ENCODE data around the gene FGB.

Gene FGB

DNA sequence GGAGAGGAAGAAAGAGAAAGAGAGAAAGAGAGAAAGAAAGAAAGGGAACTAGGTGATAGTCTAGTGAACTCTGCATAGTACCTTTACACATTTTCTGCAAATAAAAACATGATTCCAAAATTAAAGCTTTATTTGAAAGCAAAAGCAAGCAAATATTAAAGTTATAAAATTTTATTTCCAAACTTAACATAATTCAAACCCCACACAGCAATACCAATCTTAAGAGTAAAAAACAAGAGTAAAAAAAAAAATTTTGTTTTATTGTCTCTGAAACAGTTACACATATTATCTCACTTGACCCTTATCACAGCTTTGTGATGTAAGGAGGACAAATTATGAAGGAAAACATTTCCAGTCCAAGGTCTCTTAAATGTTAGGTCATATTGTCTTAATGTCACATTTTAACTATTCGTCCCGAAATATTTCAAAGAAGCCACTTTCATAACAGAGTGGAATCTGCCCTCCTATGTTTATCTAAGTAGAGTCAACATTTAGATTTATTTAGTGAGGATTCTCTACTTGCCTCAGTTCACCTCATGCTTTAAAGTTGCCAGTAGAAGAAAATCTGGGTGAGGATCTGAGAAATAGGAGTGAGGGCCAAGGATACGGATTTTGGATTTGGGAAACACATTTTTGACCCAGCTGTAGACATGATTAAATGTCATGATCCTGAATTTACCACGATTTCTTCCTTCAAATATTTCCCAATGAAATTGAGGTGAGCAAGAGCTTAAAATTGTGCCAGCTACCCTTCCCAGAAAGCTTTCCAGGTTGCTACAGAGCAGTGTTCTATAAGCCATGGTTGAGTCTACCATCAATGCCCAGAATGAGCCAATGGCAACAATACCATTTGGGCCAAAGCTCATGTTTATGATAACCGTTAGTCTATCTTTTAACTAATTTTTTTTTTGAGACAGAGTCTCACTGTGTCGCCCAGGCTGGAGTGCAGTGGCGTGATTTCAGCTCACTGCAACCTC is 35.3 kb downstream of the FGB start:
- DNase-seq = no peak

DNA sequence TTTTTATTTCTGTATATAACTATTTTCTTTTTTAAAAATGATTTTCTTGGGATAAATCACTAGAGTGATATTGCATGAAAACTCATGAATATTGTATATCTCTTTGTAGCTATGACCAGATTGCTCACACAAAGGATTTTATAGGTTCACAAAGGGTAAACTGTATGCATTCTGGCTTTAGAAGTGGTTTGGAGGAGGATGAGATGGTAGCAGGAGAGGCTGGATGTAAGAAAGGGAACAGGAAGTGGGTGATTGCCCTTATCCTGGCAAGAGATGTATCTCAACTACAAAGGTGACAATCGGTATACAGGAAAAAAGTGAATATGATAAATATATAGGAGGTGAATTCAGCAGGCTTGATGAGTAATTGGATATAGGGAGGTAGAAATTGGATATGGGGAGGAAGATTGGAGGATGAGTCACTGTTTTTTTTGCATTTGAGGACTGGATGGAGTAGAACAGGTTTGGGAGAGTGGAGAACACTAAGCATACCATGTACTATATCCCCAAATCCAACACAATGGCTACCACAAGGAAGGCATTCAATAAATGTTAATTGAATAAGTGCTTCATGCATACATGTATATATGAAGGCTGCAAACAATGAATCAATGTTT is 39.7 kb downstream of the FGB start:
- DNase-seq = no peak

DNA sequence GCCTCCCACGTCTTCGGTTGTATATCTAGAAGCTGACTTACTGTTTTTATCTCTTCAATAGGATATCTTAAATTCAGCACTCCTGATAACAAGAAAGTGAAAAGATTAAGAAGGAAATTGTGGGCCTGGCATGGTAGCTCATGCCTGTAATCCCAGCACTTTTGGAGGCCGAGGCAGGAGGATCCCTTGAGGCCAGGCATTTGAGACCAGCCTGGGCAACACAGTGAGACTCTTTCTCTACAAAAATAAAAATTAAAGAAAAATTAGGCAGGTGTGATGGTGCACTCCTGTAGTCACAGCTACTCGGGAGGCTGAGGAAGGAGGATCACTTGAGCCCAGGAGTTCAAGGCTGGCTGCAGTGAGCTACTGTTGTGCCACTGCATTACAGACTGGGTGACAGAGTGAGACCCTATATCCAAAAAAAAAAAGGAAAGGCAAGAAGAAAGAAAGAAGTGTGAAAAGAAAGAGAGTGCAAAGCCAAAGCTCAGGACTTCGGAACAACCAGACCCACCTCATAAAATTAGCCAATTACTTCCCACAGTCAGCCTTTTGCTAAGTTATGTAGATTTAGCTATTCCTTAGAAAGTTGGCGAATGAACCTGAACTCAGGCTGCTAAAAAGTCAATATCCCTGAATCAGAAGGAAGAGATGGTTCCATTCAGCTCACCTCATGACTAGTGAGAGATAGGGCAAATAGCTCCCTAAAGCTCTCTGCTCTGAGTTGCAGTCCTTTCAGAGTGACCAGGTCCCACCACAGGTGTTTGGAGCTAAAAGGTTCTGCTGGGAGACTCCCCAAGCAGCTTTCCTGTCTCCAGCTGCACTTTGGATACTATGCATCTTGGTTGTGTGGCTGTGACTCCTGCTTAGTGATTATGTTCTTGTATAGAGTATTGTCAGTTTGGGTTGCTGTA is 40.5 kb downstream of the FGB start:
- no peak for DNase-seq

DNA sequence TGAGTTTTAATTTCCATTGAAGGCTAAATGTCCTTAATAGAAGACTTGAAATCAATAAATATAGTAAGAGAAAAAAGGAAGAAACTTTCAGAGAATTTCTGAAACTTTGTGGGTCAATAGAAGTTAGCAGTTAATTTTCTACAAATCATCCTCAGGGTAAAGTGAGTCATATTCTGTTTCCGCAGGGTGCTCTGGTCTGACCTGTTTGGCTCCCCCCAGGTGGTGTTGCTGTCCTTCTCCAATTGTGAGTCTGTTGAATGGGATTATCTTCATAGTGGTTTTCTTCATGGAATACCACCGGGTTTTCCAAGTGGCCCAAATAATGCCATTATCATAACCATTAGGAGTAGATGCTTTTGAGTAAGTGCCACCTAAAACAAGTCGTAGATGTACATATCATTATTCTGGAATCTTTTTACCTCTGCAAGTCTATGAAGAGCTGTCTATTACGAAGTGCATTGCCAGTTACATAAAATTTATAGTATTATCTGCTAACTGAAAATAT is 41.9 kb downstream of the FGB start:
- DNase-seq = no peak

DNA sequence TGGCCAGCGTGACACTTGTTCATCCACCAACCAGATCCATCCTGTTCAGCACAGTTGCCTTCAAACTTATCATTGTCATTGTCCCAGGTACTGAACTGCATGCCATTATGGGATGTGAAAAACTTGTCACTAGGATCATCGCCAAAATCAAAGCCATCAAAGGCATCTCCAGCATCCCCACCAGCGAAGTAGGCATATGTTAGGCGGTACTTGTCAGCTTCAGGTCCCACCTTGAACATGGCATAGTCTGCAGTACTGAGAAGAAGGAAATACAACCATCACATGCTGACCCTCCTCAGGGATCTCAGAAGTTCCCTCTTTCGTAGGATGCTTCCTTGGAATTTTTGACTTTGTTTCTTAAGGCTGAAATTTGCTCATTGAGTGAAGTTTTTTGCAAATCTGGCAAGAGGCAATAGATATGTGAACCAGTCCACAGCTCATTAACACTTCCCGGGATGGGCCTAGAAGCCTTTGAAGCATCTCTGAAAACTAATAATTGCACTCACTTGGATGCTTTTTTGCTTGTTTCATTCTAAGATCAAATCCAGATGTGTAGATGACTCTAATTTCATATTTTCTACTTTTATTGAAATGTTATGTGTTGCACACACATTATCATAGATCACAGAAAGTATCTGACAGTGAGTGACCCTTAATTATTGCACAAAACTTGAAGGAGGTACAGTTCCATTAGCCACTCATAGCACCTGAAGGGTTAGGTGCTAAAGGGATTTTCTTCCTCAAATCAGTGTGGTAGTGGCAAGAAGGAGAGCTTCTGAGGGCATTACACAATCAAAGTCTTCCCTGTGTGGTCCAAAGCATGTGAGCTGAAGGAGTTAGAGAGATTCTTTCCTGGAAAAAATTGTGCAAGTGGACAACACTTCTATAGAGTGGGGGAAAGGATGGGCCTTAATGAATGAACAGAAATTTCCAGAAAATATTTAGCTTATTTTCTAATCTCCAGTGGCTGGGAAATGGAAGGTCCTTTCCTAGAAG is 44.2 kb downstream of the FGB start:
- no peak for DNase-seq

DNA sequence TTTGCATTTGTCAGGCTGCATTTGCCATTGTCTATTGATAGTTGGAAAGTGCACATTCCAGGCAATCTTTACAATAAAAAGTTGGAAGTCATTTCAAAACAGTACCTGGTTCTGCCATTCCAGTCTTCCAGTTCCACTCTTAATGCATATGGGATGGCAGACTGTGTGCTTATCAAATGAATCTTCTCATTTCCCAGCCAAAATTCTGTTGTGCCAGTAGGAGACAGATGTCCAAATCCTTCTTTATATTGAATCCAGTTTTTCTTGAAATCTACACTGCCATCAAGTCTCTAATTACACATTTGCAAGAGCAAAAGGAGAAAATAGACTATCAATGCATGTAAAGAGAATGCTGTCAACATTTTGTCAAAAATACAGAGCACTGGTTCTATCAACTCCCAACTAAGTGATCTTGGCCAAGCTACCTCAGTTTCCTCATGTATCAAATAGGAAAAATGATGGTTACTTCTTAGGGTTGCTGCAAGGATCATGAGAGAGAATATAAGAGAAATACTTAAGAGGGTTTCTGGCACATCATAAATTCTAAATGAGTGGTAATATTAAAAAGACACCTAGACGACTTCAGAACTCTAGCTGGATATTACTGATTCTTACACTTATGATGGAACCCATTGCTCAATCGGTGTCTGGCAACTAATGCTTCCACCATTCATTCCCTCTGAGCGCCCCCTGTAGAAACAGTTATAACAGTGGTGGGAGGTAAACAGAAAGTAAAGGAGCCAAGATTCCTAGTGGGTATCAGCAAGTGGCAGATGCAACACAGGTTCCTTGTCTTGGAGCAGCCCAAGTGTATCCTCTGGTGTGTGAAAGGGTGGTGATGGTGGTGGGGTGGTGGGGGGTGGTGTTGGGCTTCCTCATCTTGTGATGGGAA is 45.8 kb downstream of the FGB start:
- no peak for DNase-seq

DNA sequence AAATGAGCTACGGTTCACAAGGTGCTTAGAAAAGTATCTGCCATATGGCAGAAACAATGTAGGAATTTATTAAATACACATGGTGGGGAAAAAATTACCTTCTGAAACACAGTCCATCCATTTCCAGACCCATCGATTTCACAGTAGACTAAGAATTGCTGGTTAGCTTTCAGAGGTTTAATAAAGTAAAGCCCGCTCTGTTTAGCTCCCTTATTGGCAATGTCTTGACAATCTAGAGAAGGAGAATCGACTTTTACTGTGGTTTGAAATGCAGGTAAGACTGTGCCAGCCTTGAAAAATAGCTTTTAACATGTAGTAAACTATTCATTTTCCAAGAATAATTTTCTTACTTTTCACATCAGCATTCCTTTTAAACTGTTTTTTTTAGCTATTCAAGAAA is 46.7 kb downstream of the FGB start:
- DNase-seq = no peak

DNA sequence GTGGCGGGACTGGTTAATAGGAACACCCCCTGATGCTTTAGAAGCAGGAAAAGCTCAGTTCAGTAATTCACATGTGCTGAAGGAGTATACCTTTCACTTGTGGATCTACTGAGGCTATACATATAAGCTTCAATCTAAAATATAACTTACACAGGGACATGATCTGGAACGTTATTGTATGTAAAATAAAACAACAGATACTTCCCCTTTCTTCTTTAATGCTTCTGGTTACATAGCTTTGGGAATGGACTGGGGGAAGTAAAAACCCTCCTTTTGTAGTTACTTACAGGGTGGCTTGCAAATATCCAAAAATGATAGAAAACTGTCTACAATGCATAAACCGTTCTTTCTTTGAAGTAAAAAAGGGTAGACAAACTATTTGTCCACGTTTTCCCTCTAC is 47.8 kb downstream of the FGB start:
- DNase-seq = no peak

DNA sequence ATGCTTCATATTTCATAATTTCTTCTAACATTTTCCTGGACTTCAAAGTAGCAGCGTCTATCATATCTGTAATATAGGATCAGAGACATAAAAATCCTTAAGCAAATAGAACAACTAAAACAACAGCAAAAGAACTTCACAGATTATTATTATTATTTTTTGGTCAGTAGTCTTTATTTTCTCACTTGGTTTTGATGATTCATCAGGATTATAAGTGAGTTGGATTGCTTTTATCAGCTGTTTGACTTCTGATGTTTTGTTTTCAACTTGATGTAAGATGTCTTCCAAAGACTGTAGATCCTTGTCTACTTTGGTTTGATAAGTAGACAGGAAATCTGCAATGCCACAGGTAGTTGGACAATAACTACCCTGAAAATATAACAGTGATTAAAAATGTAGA is 49.0 kb downstream of the FGB start:
- DNase-seq = no peak

DNA sequence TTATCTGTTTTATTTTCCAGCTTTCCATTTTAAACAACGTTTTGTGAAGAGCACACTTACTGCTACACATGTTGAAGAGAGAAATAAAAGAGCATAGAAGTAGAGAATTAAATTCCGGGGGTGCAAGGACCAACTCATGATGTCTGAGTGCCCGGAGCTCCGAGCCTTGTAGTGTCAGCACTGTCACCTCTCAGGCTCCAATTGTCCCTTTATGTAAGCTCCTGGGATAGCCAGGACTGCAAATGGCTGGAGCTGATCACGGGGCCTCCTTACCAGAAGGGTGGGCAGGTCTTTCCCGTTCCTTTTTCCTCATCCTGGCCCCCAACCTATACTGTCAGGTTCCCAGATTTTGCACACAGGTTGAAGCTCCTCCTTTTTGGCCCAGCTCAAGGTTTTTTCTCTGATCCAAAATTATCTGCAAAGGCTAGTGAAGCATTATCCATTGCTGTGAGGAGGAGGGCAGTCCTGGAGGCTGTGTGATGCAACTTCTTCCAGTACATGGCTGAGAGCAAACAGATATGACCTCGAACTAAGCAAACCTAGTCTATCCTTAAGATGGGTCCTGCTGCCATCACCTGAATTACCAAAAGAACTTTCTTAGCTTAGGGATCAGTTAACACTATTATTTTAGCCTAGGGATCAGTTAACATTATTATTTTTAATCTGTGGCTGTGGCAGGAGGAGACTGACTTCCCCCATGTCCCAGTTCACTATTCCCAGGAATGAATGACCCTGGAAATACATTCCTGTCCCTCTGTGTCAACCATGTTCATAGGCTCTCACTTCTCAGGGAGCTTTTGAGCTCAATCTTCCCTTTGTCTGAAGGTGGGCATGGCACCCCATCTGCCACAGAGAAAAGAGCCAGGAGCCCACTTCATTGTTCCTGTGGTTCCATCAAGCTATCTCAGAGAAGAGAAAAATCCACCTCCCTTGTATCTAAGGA is 49.9 kb downstream of the FGB start, which contains the start of gene FGG:
Gene FGG (minus strand): TSS at position 185 of the 943 bp plus-strand sequence. CDS start 47 bp downstream, at position 138.
- no peak for DNase-seq

DNA sequence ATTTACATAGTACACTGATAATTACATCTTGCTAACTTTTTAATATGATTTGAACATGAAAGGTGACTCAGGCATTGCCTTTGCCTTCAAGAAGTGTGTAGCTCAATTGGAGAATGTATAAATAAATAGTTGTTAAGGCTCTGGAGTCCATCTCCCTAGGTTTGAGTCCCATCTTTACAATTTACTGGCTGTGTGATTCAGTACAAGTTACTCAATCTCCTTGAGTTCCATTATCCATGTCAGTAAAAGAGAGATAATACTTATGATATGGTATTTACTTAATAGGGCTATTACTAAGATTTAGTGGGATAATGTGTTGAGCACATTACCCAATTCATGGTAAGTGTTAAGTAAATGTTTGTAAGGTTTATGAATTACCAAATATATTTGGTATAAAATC is 51.5 kb downstream of the FGB start:
- no peak for DNase-seq

DNA sequence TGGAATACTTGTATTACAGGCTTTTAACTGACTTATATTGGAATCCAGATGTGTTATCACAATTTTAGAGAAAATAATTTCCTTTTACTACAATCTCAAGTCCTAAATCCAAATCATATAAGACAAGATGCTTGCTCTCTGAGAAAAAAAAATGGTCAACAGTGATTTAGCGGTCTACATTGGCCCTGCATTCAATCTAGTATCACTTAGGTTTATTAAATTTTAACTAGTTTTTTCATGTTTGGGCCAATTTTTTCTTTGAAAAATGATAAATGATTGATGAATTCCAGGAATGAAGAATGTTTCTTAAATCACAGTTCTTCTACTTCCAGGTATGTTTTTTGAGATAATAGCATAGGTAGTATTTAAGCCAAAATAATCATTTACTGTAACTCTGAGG is 52.4 kb downstream of the FGB start:
- no peak for DNase-seq

DNA sequence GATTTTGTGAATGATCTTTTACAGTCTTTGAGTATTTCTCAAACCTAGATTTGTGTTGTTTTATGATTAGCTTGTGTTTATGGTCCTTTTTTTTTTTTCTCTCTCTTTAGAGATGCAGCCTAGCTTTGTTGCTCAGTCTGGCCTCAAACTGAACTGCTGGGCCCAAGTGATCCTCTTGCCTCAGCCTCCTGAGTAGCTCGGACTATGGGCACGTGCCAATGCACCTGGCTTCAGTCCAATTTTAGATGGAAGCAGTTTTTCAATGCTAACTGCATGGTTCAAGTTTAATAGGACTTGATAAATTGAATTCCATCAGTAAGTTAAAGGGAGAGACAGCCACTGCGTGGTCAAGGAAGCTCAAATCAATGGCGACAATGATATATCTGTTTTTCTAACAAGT is 53.5 kb downstream of the FGB start:
- no peak for DNase-seq

DNA sequence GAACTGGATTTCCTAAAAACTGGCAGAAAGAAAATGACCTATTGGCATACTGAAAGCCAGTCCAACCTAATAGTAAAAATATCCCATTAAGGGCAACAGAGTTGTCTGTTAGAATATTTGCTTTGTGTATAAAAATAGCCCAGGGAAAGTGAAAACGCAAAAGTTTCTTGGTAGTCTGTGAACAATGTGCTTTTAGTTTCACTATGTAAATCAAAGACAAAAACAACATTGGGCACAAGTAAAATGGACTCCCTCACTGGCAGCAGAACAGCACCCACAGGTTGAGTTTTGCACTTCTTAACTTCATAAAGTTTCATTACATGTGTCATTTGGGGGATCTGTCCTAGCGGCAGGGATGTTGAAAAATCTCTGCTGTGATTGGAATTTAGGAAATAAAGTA is 53.9 kb downstream of the FGB start:
- no peak for DNase-seq

DNA sequence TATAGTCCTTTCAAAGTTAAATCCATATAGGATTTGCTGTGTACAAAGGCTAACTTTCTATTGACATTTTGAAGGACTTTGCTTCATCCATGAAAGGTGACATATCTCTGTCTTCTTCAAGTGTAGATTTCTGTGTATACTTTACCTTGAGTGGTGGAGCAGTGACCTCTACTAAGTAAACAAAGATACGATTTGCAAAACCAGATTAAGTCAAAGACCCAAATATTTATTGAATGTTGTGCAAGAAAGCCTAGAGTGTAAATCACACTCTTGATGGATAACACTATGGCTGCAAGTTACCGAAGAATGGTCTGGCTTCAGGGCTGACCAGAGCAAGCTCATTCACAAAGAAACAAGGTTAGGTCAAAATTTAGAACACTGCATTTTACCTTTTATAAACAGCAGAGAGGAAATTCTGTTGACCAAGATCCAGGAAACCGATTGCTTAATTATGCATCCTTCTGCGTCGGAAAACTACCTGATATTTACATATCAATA is 55.1 kb downstream of the FGB start:
- no peak for DNase-seq

DNA sequence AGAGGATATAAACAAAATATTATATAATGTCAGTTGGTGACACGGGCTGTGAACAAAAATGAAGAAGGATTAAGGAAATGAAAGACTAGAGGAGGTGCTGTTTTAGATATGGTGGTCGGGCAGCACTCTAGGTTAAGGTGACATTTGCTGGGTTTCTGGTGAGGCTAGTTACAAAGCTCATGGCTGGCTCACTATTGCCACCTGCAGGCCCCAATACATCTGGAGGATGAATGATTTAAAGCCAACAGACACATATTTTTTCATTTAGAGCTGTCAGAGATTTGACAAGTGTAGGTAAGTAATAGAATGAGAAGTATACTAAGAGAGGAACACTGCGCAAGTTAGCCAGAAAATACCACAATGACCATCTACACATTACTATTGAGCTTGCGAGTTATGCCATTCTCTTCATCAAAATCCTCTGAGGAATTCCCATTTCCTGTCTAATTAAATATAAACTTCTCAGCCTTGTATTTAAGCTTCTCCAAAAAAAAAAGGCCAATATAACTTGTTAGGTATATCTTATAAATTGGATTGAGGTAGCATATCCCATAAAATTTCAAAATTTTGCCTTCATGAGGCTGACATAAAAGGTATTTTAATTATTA is 56.0 kb downstream of the FGB start:
- DNase-seq = peak; percentile 66

DNA sequence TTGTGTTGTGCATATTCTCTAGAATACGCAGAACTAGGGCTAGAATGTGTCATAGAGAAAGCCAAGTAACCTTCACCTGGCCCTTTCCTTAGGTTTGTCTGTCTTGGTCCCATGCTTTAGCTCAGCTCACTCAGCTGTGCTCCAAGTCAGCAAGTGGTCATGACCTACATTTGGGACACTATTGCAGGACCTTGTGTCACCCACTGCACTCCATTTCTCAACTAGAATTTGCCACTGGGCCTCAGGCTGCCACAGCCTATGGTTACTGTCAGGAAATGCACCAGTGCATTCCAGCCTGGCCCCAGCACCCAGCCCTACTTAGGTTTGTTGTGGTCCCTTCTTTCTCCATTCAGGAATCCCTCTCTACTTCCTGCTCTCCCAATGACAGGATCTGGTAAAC is 57.3 kb downstream of the FGB start:
- no peak for DNase-seq

Measured in midbrain (tissue), 1 donor.